Measurements from ENCODE around the gene LZTS2. TPM values are rescaled to one million over a fixed set of nuclear protein-coding genes. Genes with fewer than 3 reads are reported as not detected.

Gene LZTS2, protein sequence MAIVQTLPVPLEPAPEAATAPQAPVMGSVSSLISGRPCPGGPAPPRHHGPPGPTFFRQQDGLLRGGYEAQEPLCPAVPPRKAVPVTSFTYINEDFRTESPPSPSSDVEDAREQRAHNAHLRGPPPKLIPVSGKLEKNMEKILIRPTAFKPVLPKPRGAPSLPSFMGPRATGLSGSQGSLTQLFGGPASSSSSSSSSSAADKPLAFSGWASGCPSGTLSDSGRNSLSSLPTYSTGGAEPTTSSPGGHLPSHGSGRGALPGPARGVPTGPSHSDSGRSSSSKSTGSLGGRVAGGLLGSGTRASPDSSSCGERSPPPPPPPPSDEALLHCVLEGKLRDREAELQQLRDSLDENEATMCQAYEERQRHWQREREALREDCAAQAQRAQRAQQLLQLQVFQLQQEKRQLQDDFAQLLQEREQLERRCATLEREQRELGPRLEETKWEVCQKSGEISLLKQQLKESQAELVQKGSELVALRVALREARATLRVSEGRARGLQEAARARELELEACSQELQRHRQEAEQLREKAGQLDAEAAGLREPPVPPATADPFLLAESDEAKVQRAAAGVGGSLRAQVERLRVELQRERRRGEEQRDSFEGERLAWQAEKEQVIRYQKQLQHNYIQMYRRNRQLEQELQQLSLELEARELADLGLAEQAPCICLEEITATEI
- total RNA-seq (100 to 1,000 TPM in 3 of 4 donors, 10 to 100 TPM in 1; 82.3 to 169 (median 116) TPM), polyA plus RNA-seq (10 to 100 TPM; 10.9 to 36.7 (median 23.4) TPM)

DNA sequence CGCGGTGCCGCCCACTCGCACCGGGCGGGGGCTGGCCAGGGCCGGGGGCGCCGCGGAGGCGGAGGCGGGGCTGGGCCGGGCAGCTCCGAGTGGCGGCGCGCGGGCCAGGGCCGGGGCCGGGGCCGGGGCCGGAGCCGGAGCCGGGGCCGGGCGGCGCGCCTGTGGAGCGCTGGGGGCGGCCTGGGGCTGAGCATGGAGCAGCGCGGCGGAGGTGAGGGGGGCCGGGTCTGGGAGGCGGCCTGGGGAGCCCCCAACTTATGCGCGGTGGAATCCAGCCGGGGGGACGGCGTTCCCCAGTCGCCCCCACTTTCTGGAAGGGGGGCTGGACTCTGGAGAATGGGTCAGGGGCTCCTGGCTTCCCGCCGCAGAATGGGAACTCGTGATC is at the start of gene LZTS2:
LZTS2 (plus strand) TSS at position 67 of the 385 bp plus-strand sequence. CDS start 2,731 bp downstream, outside the sequence.
- peaks cover 0 to 68% (median 56%) of the 10 kb centered on the region in 4 donors for H3K4me1 ChIP-seq
- no peaks in the 10 kb centered on the region for H3K9me3 ChIP-seq
- no peaks in the 10 kb centered on the region for H3K27me3 ChIP-seq
- intact Hi-C loops (cut with DNase I): loop anchor here (1.0 to 5.0 kb wide), 2 partner anchors 13 to 87 kb away; partner anchors contain the start of gene SLF2
- no peak for TF ChIP-seq POLR2AphosphoS5 (IDR thresholded peaks at IDR 0.05)
- TF ChIP-seq, protein P1, sequence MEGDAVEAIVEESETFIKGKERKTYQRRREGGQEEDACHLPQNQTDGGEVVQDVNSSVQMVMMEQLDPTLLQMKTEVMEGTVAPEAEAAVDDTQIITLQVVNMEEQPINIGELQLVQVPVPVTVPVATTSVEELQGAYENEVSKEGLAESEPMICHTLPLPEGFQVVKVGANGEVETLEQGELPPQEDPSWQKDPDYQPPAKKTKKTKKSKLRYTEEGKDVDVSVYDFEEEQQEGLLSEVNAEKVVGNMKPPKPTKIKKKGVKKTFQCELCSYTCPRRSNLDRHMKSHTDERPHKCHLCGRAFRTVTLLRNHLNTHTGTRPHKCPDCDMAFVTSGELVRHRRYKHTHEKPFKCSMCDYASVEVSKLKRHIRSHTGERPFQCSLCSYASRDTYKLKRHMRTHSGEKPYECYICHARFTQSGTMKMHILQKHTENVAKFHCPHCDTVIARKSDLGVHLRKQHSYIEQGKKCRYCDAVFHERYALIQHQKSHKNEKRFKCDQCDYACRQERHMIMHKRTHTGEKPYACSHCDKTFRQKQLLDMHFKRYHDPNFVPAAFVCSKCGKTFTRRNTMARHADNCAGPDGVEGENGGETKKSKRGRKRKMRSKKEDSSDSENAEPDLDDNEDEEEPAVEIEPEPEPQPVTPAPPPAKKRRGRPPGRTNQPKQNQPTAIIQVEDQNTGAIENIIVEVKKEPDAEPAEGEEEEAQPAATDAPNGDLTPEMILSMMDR (IDR thresholded peaks at IDR 0.05): no peak
- no peak for TF ChIP-seq EP300 (IDR thresholded peaks at IDR 0.05)
- TF ChIP-seq POLR2A (IDR thresholded peaks at IDR 0.05): no peak
- peaks cover 11 to 25% (median 18%) of the 10 kb centered on the region in 4 donors for H3K36me3 ChIP-seq
- H3K27ac ChIP-seq: peak within 1 kb of the TSS; percentile 99 to 100 (median 100)
- peak within 1 kb of the TSS; percentile 80 to 90 (median 90) for H3K4me3 ChIP-seq
- WGBS, 2 donors: 2% methylated on average over 44 of the region's 44 CpGs
- DNase-seq: peak; percentile 72

DNA sequence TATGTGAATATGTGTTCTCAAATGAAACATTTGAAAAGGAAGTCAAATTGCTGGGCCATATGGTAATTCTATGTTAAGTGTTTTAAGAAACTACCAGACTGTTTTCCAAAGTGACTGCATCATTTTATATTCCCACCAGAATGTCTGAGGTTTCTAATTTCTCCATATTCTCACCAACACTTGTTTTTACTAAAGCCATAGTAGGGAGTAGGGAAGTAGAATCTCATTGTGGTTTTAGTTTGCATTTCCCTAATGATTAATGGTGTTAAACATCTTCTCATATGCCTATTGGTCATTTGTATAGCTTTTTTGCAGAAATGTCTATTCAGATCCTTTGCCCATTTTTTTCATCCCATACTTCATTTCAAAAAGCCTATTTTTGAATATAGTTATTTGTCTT is 39.4 kb upstream of the LZTS2 start:
- intact Hi-C loops (cut with DNase I): loop anchor here (5.0 kb wide), 1 partner anchor 33 kb away; no protein-coding TSS in a partner anchor
- Histone ChIP-seq H3K9me3 (no peaks in the 10 kb centered on the region), H3K27ac (no peak overlapping the region), H3K27me3 (no peaks in the 10 kb centered on the region), H3K4me1 (no peaks in the 10 kb centered on the region), H3K36me3 (peaks cover 0 to 96% (median 23%) of the 10 kb centered on the region in 4 donors), H3K4me3 (no peak overlapping the region)
- TF ChIP-seq POLR2AphosphoS5 (IDR thresholded peaks at IDR 0.05): no peak
- no peak for TF ChIP-seq EP300 (IDR thresholded peaks at IDR 0.05)
- TF ChIP-seq POLR2A (IDR thresholded peaks at IDR 0.05): no peak
- TF ChIP-seq, protein P1 (IDR thresholded peaks at IDR 0.05): no peak
- no peak for DNase-seq

DNA sequence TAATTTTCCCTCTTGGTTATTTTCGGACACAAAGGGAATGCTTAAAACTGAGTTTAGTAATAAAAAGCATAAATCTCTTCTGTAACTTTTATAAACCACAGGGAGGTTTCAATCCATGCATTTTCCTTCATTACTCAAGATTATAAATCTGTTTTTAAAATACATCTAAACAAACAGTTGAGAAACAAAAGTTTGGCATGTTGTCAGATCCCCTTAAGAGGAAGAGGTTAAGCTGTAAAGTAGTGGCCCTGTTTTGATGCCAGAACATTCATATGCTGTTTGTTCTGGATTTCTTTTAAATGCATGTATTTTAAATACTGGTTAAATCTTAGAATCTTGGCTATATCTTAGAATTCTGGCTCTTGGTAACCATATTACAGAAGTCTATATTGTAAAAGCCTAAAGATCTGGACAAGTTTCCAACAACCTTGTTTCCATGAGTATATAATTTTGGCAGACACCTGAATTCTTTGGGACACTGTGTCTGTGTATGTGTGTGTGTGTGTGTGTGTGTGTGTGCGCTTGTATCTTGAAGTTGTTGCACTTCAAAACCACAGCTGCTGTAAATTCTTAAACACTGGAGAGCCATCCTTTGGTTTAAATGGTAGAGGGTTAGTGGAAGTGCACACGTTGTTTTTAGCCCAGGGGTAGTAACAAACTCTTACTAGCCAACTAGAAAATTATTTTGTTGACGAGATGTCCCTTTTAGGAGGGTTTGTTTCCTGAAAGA is 37.1 kb upstream of the LZTS2 start:
- TF ChIP-seq POLR2AphosphoS5 (IDR thresholded peaks at IDR 0.05): no peak
- TF ChIP-seq, protein P1 (IDR thresholded peaks at IDR 0.05): no peak
- no peak for TF ChIP-seq EP300 (IDR thresholded peaks at IDR 0.05)
- TF ChIP-seq POLR2A (IDR thresholded peaks at IDR 0.05): no peak
- 84 to 86% methylated on average over 4 of the region's 4 CpGs for WGBS, 2 donors
- Histone ChIP-seq H3K27me3 (no peaks in the 10 kb centered on the region), H3K27ac (no peak overlapping the region), H3K9me3 (no peaks in the 10 kb centered on the region), H3K36me3 (peaks cover 0 to 80% (median 15%) of the 10 kb centered on the region in 4 donors), H3K4me3 (no peak overlapping the region), H3K4me1 (no peaks in the 10 kb centered on the region)
- intact Hi-C loops (cut with DNase I): loop anchor here (5.0 kb wide), 1 partner anchor 35 kb away; no protein-coding TSS in a partner anchor
- no peak for DNase-seq

DNA sequence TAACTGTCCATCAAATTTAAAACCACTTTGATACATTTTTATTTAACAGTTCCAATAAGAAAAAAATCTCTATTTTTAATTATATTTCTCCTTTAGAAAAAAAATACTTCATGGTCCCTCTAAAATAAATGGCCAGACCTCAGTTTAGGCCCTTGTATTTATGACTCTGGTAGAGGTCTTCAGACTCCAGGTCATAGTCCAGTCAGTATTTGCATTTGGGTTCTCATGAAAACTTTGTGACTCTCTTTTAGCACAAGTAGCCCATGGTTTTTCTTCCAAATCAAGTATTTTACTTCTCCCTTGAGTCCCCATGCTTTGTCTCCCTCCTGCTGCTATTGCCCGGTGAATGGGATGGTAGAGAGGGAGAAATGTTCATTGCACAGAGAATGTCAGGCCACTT is 35.8 kb upstream of the LZTS2 start:
- 97 to 98% methylated on average over 1 of the region's 1 CpG for WGBS, 2 donors
- Histone ChIP-seq H3K36me3 (peaks cover 0 to 67% (median 8%) of the 10 kb centered on the region in 4 donors), H3K9me3 (no peaks in the 10 kb centered on the region), H3K4me3 (no peak overlapping the region), H3K4me1 (peaks cover 0 to 6% (median 4%) of the 10 kb centered on the region in 4 donors), H3K27me3 (peaks cover 0 to 2% (median 0%) of the 10 kb centered on the region in 3 donors), H3K27ac (no peak overlapping the region)
- DNase-seq: no peak
- TF ChIP-seq, protein P1 (IDR thresholded peaks at IDR 0.05): no peak
- TF ChIP-seq POLR2AphosphoS5 (IDR thresholded peaks at IDR 0.05) (no peak), EP300 (IDR thresholded peaks at IDR 0.05) (no peak), POLR2A (IDR thresholded peaks at IDR 0.05) (no peak)
- intact Hi-C loops (cut with DNase I): loop anchor here (5.0 kb wide), 1 partner anchor 37 kb away; no protein-coding TSS in a partner anchor
